ENCODE results near the gene HIPK2.

The HIPK2 gene

DNA sequence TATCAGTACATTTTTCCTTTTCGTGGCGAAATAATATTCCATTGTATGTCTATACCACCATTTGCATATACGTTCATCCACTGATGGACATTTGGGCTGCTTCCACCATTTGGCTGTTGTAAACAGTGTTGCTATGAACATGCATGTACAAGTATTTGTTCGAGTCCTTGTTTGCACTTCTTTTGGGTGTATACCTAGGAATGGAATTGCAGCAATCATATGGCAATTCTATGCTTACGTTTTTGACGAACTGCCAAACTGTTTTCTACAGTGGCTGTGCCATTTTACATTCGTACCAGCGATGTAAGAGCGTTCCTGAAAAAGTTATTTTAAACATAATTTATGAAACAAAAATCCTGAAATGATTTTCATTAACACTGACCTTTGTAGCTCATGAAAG, 79.5 kb downstream of the HIPK2 start:
- DNase-seq = no peak

DNA sequence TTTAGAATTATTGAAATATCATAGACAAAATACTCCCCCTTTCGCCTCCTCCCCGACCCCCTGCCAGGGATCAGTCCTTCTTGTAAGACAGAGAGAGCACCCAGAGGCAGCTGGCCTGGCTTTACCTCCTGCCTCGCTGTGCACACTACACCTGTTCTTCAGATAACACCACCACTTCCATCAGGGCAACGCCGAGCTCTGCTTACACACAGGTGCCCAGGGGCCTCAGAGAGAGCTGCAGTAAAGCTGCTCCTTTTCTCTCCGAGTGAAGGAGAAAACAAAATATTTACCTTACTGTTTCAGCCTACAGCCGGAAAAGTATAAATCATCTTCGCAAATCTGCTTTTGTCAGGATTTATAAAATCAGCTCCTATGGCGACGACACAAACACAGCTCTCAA, 80.7 kb downstream of the HIPK2 start:
- DNase-seq = no peak

DNA sequence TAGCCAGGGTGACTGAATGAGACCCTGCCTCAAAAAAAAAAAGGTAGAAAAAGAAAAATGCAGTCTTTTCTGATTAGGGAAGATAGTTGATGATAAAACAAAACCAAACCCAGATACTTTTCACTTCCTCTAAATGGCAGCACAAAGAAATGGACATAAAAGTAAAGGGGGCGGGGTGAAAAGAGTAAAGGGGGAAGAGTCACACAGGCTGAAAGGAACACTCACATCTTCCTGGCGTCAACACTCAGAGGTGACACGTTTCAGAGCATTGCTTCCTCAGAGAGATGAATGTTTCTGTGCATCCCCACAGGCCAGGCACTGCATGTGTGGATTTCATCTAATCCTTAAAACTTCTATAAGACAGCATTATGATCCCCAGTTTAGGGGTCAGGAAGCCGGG, 81.2 kb downstream of the HIPK2 start:
- DNase-seq = no peak

GRCh38 chr7:139695588-139695987, 82.2 kb downstream of the HIPK2 start:
- DNase-seq = no peak

GRCh38 chr7:139695051-139695450, 82.7 kb downstream of the HIPK2 start:
- no peak for DNase-seq

GRCh38 chr7:139694389-139694676, 83.5 kb downstream of the HIPK2 start:
- DNase-seq = no peak

- DNase-seq = no peak
These were observed 84.0 kb downstream of the HIPK2 start for GRCh38 chr7:139693651-139694388.

DNA sequence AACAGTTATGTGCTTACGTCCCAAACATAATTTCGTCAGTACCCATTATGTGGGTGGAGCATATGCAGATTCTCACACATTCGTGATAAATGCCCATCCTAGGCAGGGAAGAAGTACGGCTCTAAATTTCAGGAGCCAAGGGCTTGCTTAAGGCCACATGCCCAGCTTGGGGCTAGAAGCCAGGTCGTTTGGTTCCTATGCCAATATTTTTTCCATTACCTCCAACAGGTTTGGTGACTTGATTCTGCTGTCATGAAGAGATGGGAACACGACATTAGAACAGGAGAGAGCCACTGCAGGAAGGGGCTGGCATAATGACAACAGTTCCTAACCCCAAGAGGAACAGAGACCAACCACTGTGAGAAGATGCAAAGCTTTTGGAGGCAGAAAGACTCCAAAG, 85.1 kb downstream of the HIPK2 start:
- DNase-seq = no peak

DNA sequence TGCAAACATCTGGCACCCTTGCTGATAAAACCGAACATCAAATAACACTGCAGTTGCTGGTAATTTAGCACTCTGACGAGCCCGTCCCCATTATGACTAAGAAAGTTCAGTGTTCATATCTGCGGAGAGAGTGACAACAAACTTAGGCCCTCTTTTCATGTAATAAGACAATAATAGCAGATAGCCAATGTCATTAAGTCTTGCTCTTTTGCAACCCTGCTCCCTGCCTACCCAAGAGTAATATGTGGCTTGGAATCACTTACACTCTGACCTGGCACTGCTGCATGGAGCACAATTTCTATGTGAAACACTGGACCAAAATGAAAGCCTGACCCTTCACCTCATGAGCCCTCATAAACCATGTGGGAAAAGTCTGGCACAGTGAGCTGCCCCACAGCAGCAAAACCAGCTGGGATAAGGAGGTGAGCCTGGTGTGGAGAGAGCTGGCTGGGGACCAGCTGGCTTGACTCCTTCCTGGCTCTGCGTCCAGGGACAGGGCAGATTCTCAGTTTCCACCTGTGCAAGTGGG, 86.5 kb downstream of the HIPK2 start:
- peak in 1 of 56 donors; percentile 43 for DNase-seq

DNA sequence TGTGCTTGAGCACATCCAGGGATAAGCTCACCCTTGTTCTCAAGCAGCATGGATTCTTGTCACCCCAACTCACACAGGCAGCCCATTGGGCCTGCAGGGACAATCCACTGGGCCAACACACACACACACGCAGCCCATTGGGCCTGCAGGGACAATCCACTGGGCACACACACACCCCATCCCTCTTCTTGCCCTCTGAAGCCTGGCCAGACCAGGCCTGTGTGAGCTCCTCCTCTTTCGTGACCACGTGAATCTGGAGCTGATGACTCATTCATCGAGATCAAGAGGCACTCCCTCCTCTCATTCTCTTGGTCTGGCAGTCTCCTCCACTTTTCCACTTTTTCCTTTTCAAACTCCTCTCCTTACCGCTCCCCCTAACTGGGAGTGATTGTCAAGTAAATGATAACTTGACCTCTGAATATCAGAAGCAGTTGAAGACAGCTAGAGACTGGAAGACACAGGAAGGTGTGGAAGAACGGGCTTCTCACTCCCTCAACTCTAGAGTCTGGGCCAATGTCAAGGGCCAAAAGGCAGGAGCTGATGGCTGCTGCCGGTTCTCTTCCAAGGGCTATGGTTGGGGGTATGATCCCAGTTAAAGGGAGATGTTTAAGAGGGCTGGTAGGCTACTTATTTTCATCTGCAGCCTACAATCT, 89.7 kb downstream of the HIPK2 start:
- peak in 21 of 56 donors; percentile 12 to 69 (median 44) for DNase-seq

DNA sequence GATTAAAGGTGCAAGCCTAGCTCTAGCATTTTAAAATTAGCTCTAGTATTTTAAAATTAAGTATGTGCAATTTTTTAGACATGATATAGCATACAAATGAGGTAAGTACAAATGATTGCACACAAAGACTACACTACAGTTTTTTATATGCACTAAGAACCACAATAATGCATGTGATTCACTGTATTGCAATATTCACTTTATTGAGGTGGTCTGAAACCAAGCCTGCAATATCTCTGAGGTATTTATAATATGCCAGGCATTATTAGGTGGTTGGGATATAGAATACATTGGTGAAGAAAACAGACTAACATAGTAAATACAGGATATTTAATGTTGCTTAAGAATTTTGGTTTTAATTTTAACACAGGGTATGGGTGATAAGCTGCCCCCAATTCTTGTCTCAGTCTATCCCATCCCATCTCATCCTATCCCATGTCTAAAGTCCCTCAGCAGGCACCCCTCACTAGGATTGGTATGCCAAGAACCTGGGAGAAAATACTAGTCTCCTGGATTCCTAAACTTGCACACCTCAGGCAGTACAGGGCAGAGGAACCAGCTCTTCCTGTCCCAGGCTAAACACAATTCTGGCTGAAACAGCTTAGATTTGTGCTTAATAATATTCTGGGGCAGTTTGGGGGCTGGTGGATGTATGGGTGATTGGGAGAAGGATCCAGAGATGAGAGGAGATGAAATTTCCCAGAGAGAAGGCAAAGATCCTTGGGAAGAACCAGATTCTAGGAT, 90.4 kb downstream of the HIPK2 start:
- DNase-seq = no peak

DNA sequence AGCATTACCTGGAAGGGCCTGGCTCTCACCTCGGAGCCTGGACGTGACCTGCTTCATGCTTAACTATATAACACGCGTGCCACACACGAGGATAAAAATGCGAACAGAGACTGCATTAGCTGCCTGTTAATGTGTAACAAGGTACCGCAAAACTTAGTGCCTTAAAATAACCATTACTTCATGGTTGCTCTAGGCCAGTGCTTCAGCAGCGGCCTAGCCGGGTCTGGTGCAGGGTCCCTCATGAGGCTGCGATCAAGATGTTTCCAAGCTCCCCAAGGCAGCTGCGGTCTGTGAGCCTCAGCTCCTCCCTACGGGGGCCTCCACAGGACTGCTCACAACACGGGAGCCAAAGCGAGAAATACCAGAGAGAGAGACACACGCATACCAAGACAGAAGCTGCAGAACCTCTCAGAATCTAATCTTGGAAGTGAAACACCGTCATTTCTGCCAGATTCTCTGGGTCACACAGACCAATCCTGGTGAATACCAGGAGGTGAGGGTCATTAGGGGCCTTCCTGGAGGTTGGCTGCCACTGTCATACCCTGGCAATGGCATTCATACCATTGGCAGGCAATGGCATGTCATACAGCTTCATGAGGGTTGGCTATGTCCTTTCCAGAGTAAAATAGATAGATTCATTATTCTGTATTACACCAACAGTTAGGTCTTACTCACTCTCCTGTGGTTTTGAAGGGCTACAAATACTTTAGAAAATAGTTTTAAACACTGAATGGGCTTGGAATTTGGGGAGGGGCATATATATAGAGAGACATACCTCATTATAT, 94.5 kb downstream of the HIPK2 start:
- no peak for DNase-seq

- peak in 1 of 56 donors; percentile 30 for DNase-seq
These were observed 95.4 kb downstream of the HIPK2 start for GRCh38 chr7:139682136-139683013.

DNA sequence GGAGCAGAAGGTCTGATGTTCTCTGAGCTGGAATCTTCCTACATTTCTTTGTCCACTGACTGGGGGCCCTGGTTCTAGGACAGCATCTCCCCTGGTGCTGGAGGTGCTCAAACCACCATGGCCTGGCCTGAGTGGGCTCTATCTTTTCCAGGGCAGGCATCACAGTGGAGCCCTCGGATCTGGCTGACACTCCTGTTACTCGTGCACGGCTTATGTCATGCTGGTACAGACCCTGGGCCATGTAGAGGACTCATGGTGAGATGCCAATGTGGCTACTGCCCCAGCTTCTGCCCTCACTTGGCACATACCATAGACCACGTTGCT, 96.0 kb downstream of the HIPK2 start:
- DNase-seq = no peak

DNA sequence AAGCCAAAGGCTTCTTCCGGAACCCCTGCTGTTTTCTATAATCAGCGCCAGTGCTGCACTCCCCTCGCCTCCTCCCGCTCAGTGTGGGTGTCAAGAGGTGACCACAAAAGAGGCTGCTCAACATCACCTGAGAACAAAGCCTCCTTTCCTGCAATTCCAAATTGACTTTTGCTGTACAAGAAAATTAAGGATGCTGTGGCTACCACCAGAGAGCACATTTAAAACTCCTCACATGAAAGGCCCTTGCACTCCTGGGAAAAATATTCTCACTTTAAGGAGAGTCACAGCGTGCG, 96.4 kb downstream of the HIPK2 start:
- no peak for DNase-seq

DNA sequence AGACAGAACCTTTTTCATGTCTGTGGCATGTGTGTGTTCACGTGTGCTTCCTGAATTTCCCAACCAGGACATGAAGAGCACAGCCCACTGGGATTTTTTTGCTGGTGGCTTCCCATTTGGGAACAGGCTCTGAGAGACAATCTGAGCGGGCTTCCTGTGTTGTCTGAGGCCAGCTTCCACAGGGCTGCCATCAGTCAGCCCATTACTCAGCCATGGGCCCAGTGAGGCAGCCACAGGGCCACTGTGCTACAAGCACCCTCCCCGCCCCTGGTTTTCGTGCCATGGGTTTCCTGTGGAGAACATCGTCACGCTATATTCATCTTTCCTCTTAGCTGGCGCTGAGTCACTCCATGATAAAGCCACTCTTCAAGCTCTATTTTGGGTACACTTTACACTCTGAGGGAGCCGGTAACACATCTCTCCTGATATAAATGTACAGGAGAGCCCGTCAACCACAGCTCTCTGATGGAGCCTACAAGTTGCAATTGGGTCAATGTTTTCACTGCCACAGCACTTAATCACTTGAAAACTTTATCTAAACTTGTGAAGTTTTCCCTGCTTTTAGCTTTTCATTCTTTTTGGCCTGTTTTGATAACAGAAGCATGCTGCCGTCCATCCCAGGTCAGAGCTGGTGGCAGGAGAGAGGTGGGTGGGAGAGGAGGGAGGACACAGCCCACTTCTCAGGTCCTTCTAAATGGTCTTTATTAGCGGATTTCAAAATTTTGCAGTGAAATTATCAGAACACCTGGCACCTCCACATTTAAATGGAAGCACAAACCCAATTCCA, 96.9 kb downstream of the HIPK2 start:
- DNase-seq = peak in 6 of 56 donors; percentile 26 to 42 (median 34)

GRCh38 chr7:139679731-139680594, 97.8 kb downstream of the HIPK2 start:
- DNase-seq = peak in 1 of 56 donors; percentile 40

GRCh38 chr7:139676390-139676789, 101.4 kb downstream of the HIPK2 start:
- no peak for DNase-seq

Data from amygdala (tissue), 56 donors.